ENCODE results near the gene CASS4. TPM values are rescaled to one million over a fixed set of nuclear protein-coding genes. Genes with fewer than 3 reads are reported as not detected.

Gene CASS4
- total RNA-seq, 1 experiment from 2014 or later = 0.64 TPM

- Histone ChIP-seq H3K36me3 (ENCODE audit: control insufficient read depth, insufficient read depth, low read length) (no peaks in the 10 kb centered on the region), H3K4me3 (ENCODE audit: low read depth, low read length) (no peak overlapping the region), H3K4me1 (0 out of 2 replicates have a peak, but pooled peaks cover 6% of the 10 kb centered on the region), H3K9me3 (no peaks in the 10 kb centered on the region), H3K27me3 (replicated peaks; ENCODE audit: control insufficient read depth, insufficient read depth, low read length) (no peaks in the 10 kb centered on the region)
- intact Hi-C loops (cut with micrococcal nuclease; ENCODE audit: unreplicated experiment) = no loop called here
- no TSS peak for BruUV-seq (replicated peaks)
- no peak overlapping the region for H3K4me3 Mint-ChIP-seq (ENCODE audit: unreplicated experiment)
- POLR2A ChIA-PET = no interaction called here
- CTCF ChIA-PET = no interaction called here
- no peak overlapping the region for H3K27ac Mint-ChIP-seq (ENCODE audit: unreplicated experiment)
- H3K36me3 Mint-ChIP-seq (ENCODE audit: insufficient read depth, unreplicated experiment) = no peaks in the 10 kb centered on the region
- no peak for DNase-seq
- no peaks in the 10 kb centered on the region for H3K9me3 Mint-ChIP-seq (ENCODE audit: unreplicated experiment)
- no peak for TF ChIP-seq CTCF (IDR thresholded peaks at IDR 0.05; ENCODE audit: insufficient read depth in 1 of 2, low read depth in 1 of 2, low read length in 1 of 2, severe bottlenecking in 1 of 2, unreplicated experiment in 1 of 2)
- H3K27me3 Mint-ChIP-seq (ENCODE audit: insufficient read depth, unreplicated experiment) = no peaks in the 10 kb centered on the region
- H3K4me1 Mint-ChIP-seq (ENCODE audit: low read depth, unreplicated experiment) = no peaks in the 10 kb centered on the region
These were observed 27.8 kb downstream of the CASS4 start for GRCh38 chr20:56439771-56440291.

GRCh38 chr20:56440346-56441007, 28.4 kb downstream of the CASS4 start:
- Mint-ChIP-seq H3K36me3 (ENCODE audit: insufficient read depth, unreplicated experiment) (no peaks in the 10 kb centered on the region), H3K4me3 (ENCODE audit: unreplicated experiment) (no peak overlapping the region), H3K9me3 (ENCODE audit: unreplicated experiment) (no peaks in the 10 kb centered on the region), H3K27ac (ENCODE audit: unreplicated experiment) (no peak overlapping the region), H3K4me1 (ENCODE audit: low read depth, unreplicated experiment) (no peaks in the 10 kb centered on the region), H3K27me3 (ENCODE audit: insufficient read depth, unreplicated experiment) (no peaks in the 10 kb centered on the region)
- ChIA-PET CTCF (no interaction called here), POLR2A (no interaction called here)
- Histone ChIP-seq H3K9me3 (no peaks in the 10 kb centered on the region), H3K4me3 (ENCODE audit: low read depth, low read length) (no peak overlapping the region), H3K36me3 (ENCODE audit: control insufficient read depth, insufficient read depth, low read length) (no peaks in the 10 kb centered on the region), H3K4me1 (0 out of 2 replicates have a peak, but pooled peaks cover 6% of the 10 kb centered on the region), H3K27me3 (replicated peaks; ENCODE audit: control insufficient read depth, insufficient read depth, low read length) (no peaks in the 10 kb centered on the region)
- BruUV-seq (replicated peaks) = no TSS peak
- no peak for TF ChIP-seq CTCF (IDR thresholded peaks at IDR 0.05; ENCODE audit: insufficient read depth in 1 of 2, low read depth in 1 of 2, low read length in 1 of 2, severe bottlenecking in 1 of 2, unreplicated experiment in 1 of 2)
- DNase-seq = no peak
- intact Hi-C loops (cut with micrococcal nuclease; ENCODE audit: unreplicated experiment) = no loop called here

GRCh38 chr20:56442389-56443365, 30.6 kb downstream of the CASS4 start:
- ChIA-PET POLR2A (no interaction called here), CTCF (no interaction called here)
- H3K4me3 Mint-ChIP-seq (ENCODE audit: unreplicated experiment) = no peak overlapping the region
- H3K4me1 ChIP-seq = 0 out of 2 replicates have a peak, but pooled peaks cover 6% of the 10 kb centered on the region
- H3K4me1 Mint-ChIP-seq (ENCODE audit: low read depth, unreplicated experiment) = no peaks in the 10 kb centered on the region
- no peaks in the 10 kb centered on the region for H3K9me3 Mint-ChIP-seq (ENCODE audit: unreplicated experiment)
- H3K9me3 ChIP-seq = no peaks in the 10 kb centered on the region
- intact Hi-C loops (cut with micrococcal nuclease; ENCODE audit: unreplicated experiment) = no loop called here
- H3K4me3 ChIP-seq (ENCODE audit: low read depth, low read length) = no peak overlapping the region
- no peaks in the 10 kb centered on the region for H3K36me3 Mint-ChIP-seq (ENCODE audit: insufficient read depth, unreplicated experiment)
- H3K27ac Mint-ChIP-seq (ENCODE audit: unreplicated experiment) = no peak overlapping the region
- no peaks in the 10 kb centered on the region for H3K36me3 ChIP-seq (ENCODE audit: control insufficient read depth, insufficient read depth, low read length)
- no TSS peak for BruUV-seq (replicated peaks)
- H3K27me3 Mint-ChIP-seq (ENCODE audit: insufficient read depth, unreplicated experiment) = no peaks in the 10 kb centered on the region
- no peak for DNase-seq
- no peak for TF ChIP-seq CTCF (IDR thresholded peaks at IDR 0.05; ENCODE audit: insufficient read depth in 1 of 2, low read depth in 1 of 2, low read length in 1 of 2, severe bottlenecking in 1 of 2, unreplicated experiment in 1 of 2)
- H3K27me3 ChIP-seq (replicated peaks; ENCODE audit: control insufficient read depth, insufficient read depth, low read length) = no peaks in the 10 kb centered on the region
